Activated naive CD4-positive, alpha-beta T cell treated with anti-CD3 and anti-CD28 coated beads, Interleukin-2, amount 50 U/mL, for 24 hours (primary cell): Measurements from ENCODE around the gene ST6GAL1.
"Not testable (repeated sequence)": the region's sequence is repeated elsewhere in the genome, so short reads cannot be mapped to it uniquely, and the experiment has no call there.

Experiments
- H3K27ac Mint-ChIP-seq: one replicate; pipeline ENCODE4 v1.8.0; 2021; ENCODE audit warnings: mild to moderate bottlenecking, mixed read lengths
- H3K27me3 Mint-ChIP-seq: one replicate; pipeline ENCODE4 v1.8.0; 2021; ENCODE audit warnings: mixed read lengths
- H3K36me3 Mint-ChIP-seq: one replicate; pipeline ENCODE4 v1.8.0; 2021; ENCODE audit warnings: mixed read lengths
- H3K4me1 Mint-ChIP-seq: one replicate; pipeline ENCODE4 v1.8.0; 2021; ENCODE audit warnings: mixed read lengths
- H3K4me3 Mint-ChIP-seq: one replicate; pipeline ENCODE4 v1.8.0; 2021; ENCODE audit warnings: mild to moderate bottlenecking, mixed read lengths
- H3K9me3 Mint-ChIP-seq: one replicate; pipeline ENCODE4 v1.8.0; 2021; ENCODE audit warnings: mixed read lengths

The ST6GAL1 gene

DNA sequence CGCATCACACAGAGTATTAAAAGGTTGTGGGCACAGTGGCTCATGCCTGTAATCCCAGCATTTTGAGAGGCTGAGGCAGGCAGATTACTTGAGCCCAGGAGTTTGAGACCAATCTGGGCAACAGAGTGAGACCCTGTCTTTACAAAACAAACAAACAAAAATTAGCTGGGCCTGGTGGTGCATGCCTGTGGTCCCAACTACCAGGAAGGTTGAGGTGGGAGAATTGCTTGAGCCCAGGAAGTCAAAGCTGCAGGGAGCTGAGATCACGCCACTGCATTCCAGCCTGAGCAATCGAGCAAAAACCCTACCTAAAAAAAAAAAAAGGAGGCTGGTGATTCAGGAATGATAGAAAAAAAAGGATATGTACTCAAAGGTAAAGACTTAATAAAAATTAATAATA lies 28.2 kb upstream of the ST6GAL1 start:
- H3K36me3 Mint-ChIP-seq: peaks cover 32% of the 10 kb centered on the region
- no peaks in the 10 kb centered on the region for H3K27me3 Mint-ChIP-seq
- H3K9me3 Mint-ChIP-seq: peaks cover 18% of the 10 kb centered on the region
- peaks cover 42% of the 10 kb centered on the region for H3K4me1 Mint-ChIP-seq
- no peak overlapping the region for H3K4me3 Mint-ChIP-seq
- peak overlapping the region; percentile 46 for H3K27ac Mint-ChIP-seq

DNA sequence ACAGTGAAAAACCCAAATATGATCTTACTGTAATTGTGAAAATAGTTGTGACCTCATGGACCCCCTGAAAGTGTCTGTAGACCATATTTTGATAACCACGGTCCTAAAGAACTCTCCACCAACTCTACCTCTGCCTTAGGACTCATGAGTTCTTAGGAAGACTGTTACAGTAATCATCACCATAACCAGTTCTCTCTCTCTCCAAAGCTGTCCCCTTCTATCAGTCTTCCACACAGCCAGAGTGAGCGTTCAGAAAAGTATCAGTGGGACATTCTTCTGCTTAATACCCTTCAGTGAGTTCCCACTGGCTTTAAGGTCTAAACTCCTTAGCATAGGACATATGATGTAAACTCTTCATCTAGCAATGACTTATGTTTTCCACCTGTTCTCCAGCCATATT lies 27.6 kb upstream of the ST6GAL1 start:
- Mint-ChIP-seq H3K27ac (no peak overlapping the region), H3K4me3 (no peak overlapping the region), H3K4me1 (peaks cover 42% of the 10 kb centered on the region), H3K9me3 (peaks cover 18% of the 10 kb centered on the region), H3K36me3 (peaks cover 38% of the 10 kb centered on the region), H3K27me3 (no peaks in the 10 kb centered on the region)

GRCh38 chr3:186903676-186904075 lies 26.6 kb upstream of the ST6GAL1 start:
- H3K27ac Mint-ChIP-seq, H3K27me3 Mint-ChIP-seq, H3K4me3 Mint-ChIP-seq: not testable (repeated sequence)
- H3K4me1 Mint-ChIP-seq: peaks cover 50% of the 10 kb centered on the region
- peaks cover 40% of the 10 kb centered on the region for H3K36me3 Mint-ChIP-seq
- peaks cover 25% of the 10 kb centered on the region for H3K9me3 Mint-ChIP-seq

GRCh38 chr3:186907075-186907474 lies 23.3 kb upstream of the ST6GAL1 start:
- H3K36me3 Mint-ChIP-seq: peaks cover 42% of the 10 kb centered on the region

DNA sequence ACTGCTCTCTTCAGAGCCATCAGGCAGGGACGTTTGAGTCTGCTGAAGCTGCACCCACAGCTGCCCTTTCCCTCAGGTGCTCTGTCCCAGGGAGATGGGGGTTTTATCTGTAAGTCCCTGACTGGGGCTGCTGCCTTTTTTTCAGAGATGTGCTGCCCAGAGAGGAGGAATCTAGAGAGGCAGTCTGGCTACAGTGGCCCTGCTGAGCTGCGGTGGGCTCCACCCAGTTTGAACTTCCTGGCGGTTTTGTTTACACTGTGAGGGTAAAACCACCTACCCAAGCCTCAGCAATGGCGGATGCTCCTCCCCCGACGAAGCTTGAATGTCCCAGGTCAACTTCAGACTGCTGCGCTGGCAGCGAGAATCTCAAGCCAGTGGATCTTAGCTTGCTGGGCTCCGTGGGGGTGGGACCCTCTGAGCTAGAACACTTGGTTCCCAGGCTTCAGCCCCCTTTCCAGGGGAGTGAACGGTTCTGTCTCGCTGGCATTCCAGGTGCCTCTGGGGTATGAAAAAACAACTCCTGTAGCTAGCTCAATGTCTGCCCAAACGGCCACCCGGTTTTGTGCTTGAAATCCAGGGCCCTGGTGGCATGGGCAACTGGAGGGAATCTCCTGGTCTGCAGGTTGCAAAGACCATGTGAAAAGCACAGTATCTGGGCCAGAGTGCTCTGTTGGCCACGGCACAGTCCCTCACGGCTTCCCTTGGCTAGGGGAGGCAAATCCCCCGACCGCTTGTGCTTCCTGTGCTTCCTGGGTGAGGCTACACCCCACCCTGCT lies 21.1 kb upstream of the ST6GAL1 start:
- peaks cover 27% of the 10 kb centered on the region for H3K9me3 Mint-ChIP-seq
- peaks cover 43% of the 10 kb centered on the region for H3K4me1 Mint-ChIP-seq
- H3K4me3 Mint-ChIP-seq: peak overlapping the region; percentile 55
- peaks cover 37% of the 10 kb centered on the region for H3K36me3 Mint-ChIP-seq
- no peaks in the 10 kb centered on the region for H3K27me3 Mint-ChIP-seq
- peak overlapping the region; percentile 76 for H3K27ac Mint-ChIP-seq

More at GRCh38 chr3:186907075-186907474, 23.3 kb upstream of the ST6GAL1 start:
- Mint-ChIP-seq H3K4me1 (peaks cover 40% of the 10 kb centered on the region), H3K9me3 (peaks cover 25% of the 10 kb centered on the region)
- H3K27me3 Mint-ChIP-seq, H3K4me3 Mint-ChIP-seq, H3K27ac Mint-ChIP-seq: not testable (repeated sequence)

DNA sequence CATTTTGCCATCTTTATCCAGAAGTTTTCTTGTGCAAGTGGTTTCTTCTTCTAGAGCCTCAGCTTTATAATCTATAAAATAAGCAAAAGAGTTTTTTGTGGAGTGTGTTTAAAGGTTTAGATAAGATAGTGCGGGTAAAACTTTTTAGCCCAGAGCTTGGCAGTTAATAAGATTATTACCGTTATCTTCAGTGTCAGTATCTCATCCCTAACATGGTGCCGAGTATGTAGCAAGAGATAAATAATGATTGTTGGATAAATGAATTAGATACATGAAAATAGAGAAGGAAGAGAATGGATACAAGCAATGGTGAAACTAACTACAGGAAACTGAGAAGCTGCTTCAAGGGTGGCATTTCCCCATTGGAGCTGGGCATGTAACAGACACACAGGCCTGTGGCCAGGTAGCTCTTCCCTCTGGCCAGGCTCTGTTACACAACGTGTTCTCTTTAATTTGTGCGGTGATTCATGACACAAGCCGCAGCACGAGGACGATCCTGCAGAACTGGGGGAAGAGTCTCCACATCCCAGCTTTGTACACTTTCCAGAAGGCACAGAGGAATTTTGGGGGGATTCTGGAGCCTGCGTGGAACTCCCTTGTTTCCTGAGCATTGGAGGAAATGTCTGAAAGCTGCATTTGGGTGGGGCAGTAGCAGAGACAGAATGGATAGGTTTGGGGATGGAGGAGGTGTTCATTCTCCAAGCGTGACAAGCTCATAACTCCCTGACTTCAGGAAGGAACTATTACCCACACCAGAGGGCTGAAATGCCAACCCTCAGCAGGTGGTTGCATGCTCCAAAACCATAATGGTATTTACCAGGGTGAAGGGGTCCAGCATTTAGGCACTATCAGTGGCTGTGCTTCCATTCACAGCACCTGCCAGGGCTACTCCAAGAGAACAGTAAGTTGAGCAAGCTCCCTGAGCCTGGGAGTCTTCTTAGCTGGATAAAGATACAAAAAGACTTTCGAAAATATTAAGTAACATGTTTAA lies 14.2 kb upstream of the ST6GAL1 start:
- H3K4me3 Mint-ChIP-seq: peak overlapping the region; percentile 36
- H3K36me3 Mint-ChIP-seq: peaks cover 16% of the 10 kb centered on the region
- H3K27me3 Mint-ChIP-seq: no peaks in the 10 kb centered on the region
- peaks cover 24% of the 10 kb centered on the region for H3K9me3 Mint-ChIP-seq
- peaks cover 52% of the 10 kb centered on the region for H3K4me1 Mint-ChIP-seq
- peak overlapping the region; percentile 87 for H3K27ac Mint-ChIP-seq

DNA sequence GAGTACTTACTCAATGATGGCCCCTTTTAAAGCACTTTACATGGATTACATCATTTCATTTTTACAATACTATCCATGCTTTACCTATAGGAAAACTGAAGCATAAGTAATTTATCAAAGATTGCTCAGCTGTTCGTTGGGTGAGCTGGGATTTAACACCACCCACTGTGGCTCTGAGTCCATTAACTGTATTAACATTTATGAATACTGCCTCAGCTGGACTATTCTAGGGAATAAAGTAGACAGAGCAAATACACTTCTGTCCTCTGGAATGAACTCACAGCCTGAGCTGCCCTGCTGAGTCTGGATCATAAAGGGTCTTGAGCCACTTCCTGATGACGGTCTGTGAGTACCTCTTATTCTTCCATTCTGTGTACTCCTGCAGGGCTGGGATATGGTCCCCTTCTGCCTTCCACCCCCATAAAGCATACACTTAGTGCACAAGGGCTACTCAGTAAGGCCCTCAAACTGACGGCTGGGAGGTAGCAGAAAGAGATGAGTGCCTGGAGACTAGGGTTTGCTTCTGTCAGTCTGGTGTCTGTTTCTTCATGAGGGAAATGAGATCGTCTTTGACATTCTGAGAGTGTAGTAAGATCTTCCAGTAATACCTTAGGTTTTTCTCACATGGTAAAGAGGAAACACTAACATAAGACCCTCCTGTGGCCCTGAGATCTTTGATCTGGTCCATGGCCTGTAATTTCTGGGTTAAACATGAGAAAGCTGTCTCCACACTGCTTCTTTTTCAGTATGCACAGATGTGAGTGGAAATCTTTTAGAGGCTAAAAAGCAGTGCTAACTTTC lies 12.6 kb upstream of the ST6GAL1 start:
- no peak overlapping the region for H3K27ac Mint-ChIP-seq
- H3K9me3 Mint-ChIP-seq: peaks cover 21% of the 10 kb centered on the region
- peaks cover 13% of the 10 kb centered on the region for H3K36me3 Mint-ChIP-seq
- H3K4me3 Mint-ChIP-seq: no peak overlapping the region
- peaks cover 52% of the 10 kb centered on the region for H3K4me1 Mint-ChIP-seq
- no peaks in the 10 kb centered on the region for H3K27me3 Mint-ChIP-seq

GRCh38 chr3:186920301-186920700 lies 10.0 kb upstream of the ST6GAL1 start:
- Mint-ChIP-seq H3K36me3 (peaks cover 4% of the 10 kb centered on the region), H3K9me3 (peaks cover 6% of the 10 kb centered on the region), H3K27ac (no peak overlapping the region), H3K4me3 (no peak overlapping the region), H3K4me1 (peaks cover 31% of the 10 kb centered on the region), H3K27me3 (no peaks in the 10 kb centered on the region)

GRCh38 chr3:186920796-186921195 lies 9.5 kb upstream of the ST6GAL1 start:
- no peak overlapping the region for H3K27ac Mint-ChIP-seq
- no peaks in the 10 kb centered on the region for H3K36me3 Mint-ChIP-seq
- no peak overlapping the region for H3K4me3 Mint-ChIP-seq
- H3K27me3 Mint-ChIP-seq: no peaks in the 10 kb centered on the region
- H3K9me3 Mint-ChIP-seq: peaks cover under 1% of the 10 kb centered on the region
- peaks cover 26% of the 10 kb centered on the region for H3K4me1 Mint-ChIP-seq

GRCh38 chr3:186921578-186921977 lies 8.7 kb upstream of the ST6GAL1 start:
- peaks cover 18% of the 10 kb centered on the region for H3K4me1 Mint-ChIP-seq
- H3K27ac Mint-ChIP-seq: no peak overlapping the region
- no peaks in the 10 kb centered on the region for H3K27me3 Mint-ChIP-seq
- H3K9me3 Mint-ChIP-seq: no peaks in the 10 kb centered on the region
- H3K4me3 Mint-ChIP-seq: no peak overlapping the region
- H3K36me3 Mint-ChIP-seq: no peaks in the 10 kb centered on the region

DNA sequence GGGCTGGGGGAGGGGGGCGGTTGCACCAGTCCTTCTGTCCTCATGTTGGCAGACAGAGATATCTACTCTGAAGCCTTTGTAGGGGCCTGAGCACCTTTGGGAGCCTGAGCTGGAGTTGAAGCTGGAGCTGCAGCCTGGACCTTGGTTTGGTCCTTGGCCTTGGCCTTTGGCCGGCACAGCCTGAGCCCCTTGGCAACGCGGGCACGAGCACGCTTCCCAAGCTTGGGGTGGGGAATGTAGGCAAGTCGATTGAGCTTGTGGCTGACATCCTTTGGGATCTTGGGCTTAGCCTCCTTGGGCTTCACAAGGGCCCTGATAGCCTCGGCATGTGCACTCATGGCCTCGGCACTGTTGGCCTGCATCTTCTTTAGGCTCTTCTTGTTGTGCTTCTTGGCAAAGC lies 8.1 kb upstream of the ST6GAL1 start:
- no peaks in the 10 kb centered on the region for H3K27me3 Mint-ChIP-seq
- no peaks in the 10 kb centered on the region for H3K9me3 Mint-ChIP-seq
- H3K27ac Mint-ChIP-seq: peak overlapping the region; percentile 70
- peaks cover 13% of the 10 kb centered on the region for H3K4me1 Mint-ChIP-seq
- no peaks in the 10 kb centered on the region for H3K36me3 Mint-ChIP-seq
- H3K4me3 Mint-ChIP-seq: no peak overlapping the region

DNA sequence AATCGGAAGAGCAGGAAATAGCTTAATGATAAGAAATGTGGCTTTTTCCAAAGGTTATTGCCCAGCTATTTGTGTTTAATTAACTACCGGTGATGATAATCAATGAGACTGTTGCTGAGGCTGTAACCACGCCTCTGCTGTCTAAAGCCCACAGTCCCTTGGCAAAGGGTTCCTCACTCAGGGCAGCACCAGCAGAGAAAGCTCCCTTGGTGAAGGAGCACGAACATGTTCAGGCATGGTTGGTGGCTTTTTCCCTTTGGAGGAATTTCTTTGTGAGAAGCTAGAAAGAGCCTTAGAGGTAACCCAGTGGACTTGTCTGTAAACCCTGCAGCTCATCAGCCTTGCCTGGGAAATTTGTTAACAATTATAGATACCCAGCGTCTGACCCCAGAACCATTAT lies 7.5 kb upstream of the ST6GAL1 start:
- H3K27me3 Mint-ChIP-seq: no peaks in the 10 kb centered on the region
- no peak overlapping the region for H3K27ac Mint-ChIP-seq
- no peak overlapping the region for H3K4me3 Mint-ChIP-seq
- H3K4me1 Mint-ChIP-seq: peaks cover 9% of the 10 kb centered on the region
- no peaks in the 10 kb centered on the region for H3K9me3 Mint-ChIP-seq
- no peaks in the 10 kb centered on the region for H3K36me3 Mint-ChIP-seq

GRCh38 chr3:186923241-186923640 lies 7.1 kb upstream of the ST6GAL1 start:
- Mint-ChIP-seq H3K27ac (no peak overlapping the region), H3K36me3 (no peaks in the 10 kb centered on the region), H3K4me3 (no peak overlapping the region), H3K4me1 (peaks cover 5% of the 10 kb centered on the region), H3K27me3 (no peaks in the 10 kb centered on the region), H3K9me3 (no peaks in the 10 kb centered on the region)

DNA sequence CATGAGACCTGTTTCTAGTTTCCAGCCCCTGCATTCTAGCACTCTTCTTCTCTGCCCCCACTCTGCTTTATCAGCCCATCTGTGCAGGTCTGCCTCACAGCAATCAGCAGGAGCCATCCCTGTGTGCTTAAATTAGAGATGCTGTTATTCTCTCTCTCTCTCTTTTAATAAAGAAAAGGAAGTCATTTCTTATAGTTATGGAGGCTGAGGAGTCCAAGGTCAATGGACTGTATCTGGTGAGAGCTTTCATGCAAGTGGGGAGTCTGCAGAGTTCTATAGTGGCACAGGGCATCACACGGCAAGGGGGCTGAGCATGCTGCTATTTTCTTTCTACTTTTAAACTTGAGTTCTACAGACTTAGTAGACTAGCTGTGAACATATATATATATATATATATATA lies 4.5 kb upstream of the ST6GAL1 start:
- Mint-ChIP-seq H3K9me3 (no peaks in the 10 kb centered on the region), H3K36me3 (no peaks in the 10 kb centered on the region), H3K4me3 (no peak overlapping the region), H3K27me3 (no peaks in the 10 kb centered on the region), H3K4me1 (peaks cover 9% of the 10 kb centered on the region), H3K27ac (no peak overlapping the region)

- peak overlapping the region; percentile 8 for H3K27ac Mint-ChIP-seq
- peak overlapping the region; percentile 45 for H3K4me3 Mint-ChIP-seq
These were observed 1.1 kb upstream of the ST6GAL1 start for GRCh38 chr3:186929186-186929585.

More at GRCh38 chr3:186929186-186929585, 1.1 kb upstream of the ST6GAL1 start:
- no peaks in the 10 kb centered on the region for H3K27me3 Mint-ChIP-seq
- peaks cover 3% of the 10 kb centered on the region for H3K36me3 Mint-ChIP-seq
- peaks cover 33% of the 10 kb centered on the region for H3K4me1 Mint-ChIP-seq
- H3K9me3 Mint-ChIP-seq: no peaks in the 10 kb centered on the region
